Hematopoietic multipotent progenitor cell treated with erythropoietin and hydrocortisone succinate and interleukin-3 and kit ligand, for 6 days (in vitro differentiated cells): ENCODE measurements around the gene ATP6V0A1.
A peak's percentile ranks its signal among the peaks of the same experiment; 100 is the strongest.

Experiments used
- DNase-seq: peaks from one replicate; pipeline ENCODE4 v3.0.0-alpha.2; 2015

ATP6V0A1 gene

DNA sequence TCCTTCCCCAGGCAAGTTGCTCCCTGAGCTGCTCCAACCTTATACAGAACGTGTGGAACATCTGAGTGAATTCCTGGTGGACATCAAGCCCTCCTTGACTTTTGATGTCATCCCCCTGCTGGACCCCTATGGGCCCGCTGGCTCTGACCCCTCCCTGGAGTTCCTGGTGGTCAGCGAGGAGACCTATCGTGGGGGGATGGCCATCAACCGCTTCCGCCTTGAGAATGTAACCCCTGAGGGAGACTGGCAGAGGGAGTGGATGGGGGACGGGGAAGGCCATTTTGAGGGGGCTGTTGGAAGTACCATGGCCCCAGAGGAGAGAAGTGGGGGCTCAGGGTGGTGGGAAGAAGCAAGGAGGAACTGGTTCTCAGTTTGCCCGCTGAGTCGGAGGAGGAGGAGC lies 105.3 kb downstream of the ATP6V0A1 start:
- DNase-seq, result no peak

DNA sequence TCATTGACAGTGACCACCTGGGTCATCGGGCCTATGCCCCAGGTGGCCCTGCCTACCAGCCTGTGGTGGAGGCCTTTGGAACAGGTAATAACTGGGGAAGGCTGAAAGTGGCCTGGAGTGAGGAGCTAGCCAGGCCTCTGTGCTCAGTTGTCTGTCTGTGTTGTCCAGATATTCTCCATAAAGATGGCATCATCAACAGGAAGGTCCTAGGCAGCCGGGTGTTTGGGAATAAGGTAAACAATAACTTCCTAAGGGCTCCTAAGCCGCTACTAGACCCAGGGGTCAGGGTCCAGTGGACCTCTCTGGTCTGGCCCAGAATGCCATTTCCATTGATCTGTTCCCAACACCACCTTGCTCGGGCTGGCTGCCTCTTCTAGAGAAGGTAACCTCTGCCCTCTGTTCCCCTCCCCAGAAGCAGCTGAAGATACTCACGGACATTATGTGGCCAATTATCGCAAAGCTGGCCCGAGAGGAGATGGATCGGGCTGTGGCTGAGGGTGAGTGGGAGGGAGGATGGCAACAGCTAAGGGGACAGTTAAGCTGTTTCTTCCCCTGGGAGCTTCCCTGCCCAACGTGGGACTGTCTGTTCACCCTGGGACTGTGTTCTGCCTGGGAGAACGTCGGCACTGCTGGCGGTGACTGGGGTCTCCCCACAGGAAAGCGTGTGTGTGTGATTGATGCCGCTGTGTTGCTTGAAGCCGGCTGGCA lies 106.3 kb downstream of the ATP6V0A1 start:
- no peak for DNase-seq

DNA sequence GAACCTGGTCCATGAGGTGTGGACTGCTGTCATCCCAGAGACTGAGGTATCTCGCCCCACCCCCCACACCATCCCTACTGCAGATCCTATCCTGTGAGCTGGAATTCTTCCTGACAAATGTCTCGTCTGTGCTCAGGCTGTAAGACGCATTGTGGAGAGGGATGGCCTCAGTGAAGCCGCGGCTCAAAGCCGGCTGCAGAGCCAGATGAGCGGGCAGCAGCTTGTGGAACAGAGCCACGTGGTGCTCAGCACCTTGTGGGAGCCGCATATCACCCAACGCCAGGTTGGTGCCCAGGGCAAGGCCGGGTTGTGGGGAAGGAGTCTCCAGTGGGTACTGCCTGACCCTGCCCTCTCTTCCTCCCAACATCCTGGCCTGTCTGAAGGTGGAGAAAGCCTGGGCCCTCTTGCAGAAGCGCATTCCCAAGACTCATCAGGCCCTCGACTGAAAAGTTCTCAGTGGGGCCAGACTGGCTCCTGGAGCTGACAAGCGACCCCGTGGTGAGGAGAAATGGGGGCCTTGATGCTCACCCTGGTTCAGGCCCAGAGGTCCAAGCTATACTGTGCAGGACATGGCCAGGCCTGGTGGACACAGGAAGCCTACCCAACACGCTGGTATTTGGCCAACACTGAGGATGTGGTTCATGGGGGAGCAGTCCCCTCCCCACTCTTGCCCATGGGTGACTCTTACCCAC lies 107.0 kb downstream of the ATP6V0A1 start:
- DNase-seq, result no peak

DNA sequence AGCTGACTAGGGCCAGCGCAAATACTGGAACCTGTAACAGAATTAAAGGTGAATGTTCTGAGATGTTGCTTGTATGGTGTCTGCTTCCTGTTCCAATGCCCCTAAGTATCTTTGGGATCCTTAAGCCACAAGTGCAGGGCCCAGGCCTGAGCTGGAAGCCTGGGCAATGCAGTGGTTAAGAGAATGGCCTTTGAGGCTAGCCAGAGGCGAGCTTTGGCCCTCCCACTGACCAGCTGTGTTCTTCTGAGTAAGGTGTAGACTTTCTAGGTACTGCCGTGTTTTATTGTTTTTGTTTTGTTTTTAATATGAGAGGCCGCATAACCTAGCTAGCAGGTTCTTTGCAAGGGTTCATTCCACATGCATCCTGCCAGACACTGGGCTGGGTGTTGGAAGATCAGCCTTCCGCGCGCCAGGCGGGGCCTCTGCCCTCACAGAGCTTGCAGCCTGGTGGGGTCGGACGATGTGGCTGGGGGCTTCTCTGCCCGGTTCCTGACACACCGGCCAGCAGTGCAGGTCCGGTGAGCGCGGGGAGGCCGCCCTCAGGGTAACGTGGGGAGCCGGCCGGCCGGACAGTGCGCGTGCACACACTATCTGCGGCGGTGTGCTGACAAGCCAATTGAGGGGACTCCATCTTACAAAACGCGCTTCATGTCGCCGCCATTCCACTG lies 107.7 kb downstream of the ATP6V0A1 start:
- no peak for DNase-seq

DNA sequence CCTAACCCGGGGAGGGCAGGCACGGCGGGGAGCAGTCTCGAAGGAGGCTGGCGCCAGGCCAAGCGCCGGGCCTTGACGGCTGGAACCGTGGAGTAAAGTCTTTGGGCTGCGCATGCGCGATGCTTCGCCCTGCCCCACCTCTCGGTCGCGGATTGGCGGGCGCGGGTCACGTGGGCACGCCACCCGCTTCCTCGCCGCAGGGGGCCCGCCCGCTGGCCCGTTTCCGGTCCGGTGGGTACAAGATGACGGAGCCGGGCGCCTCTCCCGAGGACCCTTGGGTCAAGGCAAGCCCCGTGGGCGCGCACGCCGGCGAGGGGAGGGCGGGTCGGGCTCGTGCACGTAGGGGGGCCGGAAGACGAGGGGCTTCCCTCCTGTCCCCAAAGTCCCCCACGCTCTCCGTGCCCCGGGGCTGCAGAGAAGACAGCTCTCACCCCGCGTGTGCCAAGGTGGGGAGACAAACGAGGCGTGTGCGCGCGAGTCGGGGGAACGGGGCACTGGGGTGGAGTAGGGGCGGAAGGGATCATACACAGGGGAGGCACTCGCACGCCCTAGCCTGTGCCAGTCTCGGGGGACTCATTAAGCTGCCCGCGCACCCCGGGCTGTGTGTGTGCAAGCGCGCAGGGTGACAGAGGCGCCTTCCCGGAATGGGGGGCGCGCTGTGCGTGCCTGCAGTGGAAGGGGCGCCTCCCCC lies 108.3 kb downstream of the ATP6V0A1 start, which contains the start of gene MLX:
Gene MLX (plus strand): TSS at position 218 of the 691 bp plus-strand sequence. CDS start 25 bp downstream, at position 243.
- peak; percentile 99 for DNase-seq

DNA sequence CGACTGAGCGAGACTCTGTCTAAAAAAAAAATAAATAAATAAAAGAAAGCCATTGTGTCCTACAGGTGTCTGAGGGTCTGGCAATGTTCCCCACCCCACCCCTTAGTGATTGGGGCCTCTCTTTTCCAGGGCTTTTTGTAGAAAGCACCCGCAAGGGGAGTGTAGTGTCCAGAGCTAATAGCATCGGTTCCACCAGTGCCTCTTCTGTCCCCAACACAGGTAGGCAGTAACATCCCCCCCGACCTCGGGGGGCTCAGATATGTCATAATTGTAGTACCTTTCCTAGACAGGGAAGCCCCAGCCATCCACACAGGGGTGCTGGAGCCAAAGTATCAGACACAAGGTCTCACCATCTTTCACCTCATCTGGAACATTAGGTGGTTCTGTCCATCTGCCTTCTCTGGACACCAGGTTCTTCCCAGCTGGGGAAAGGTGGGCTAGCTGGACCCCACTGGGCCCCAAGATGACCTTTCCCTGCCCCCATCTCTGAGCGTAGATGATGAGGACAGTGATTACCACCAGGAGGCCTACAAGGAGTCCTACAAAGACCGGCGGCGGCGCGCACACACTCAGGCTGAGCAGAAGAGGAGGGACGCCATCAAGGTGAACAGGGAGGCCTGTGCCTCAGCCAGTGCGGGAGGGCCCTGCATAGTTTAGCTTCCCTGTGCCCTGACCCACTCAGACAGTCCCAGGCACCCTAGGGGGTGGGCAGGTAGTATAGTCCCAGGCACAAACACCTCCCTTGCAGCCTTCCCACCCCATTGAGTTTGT lies 109.8 kb downstream of the ATP6V0A1 start:
- no peak for DNase-seq

- DNase-seq, result no peak
Observed at GRCh38 chr17:42571435-42572225, 113.0 kb downstream of the ATP6V0A1 start.
